Effector CD8-positive, alpha-beta T cell (primary cell): ENCODE data around the gene CMTM8.

ENCODE experiments used
- DNase-seq: peaks from one replicate; lab custom pipeline; 2025; lab: John Stamatoyannopoulos, UW

CMTM8 gene

GRCh38 chr3:32278714-32279113 lies 40.2 kb downstream of the CMTM8 start:
- DNase-seq: no peak

- DNase-seq: no peak
Measured at GRCh38 chr3:32280262-32280910, 41.9 kb downstream of the CMTM8 start.

GRCh38 chr3:32281570-32282106 lies 43.2 kb downstream of the CMTM8 start:
- DNase-seq: no peak

GRCh38 chr3:32282578-32283154 lies 44.2 kb downstream of the CMTM8 start:
- no peak for DNase-seq

- no peak for DNase-seq
Measured at GRCh38 chr3:32283304-32283703, 44.8 kb downstream of the CMTM8 start.

- DNase-seq: no peak
Measured at GRCh38 chr3:32284443-32285212, 46.1 kb downstream of the CMTM8 start.

GRCh38 chr3:32285891-32286290 lies 47.4 kb downstream of the CMTM8 start:
- no peak for DNase-seq

GRCh38 chr3:32288819-32289218 lies 50.3 kb downstream of the CMTM8 start:
- no peak for DNase-seq

GRCh38 chr3:32290619-32291018 lies 52.1 kb downstream of the CMTM8 start:
- no peak for DNase-seq

GRCh38 chr3:32292085-32292796 lies 53.8 kb downstream of the CMTM8 start:
- no peak for DNase-seq

- no peak for DNase-seq
Measured at GRCh38 chr3:32293903-32294302, 55.4 kb downstream of the CMTM8 start.

GRCh38 chr3:32296251-32297204 lies 58.0 kb downstream of the CMTM8 start:
- peak; percentile 36 for DNase-seq

GRCh38 chr3:32297366-32297765 lies 58.9 kb downstream of the CMTM8 start:
- no peak for DNase-seq

GRCh38 chr3:32301426-32301825 lies 62.9 kb downstream of the CMTM8 start:
- DNase-seq: no peak

- DNase-seq: no peak
Measured at GRCh38 chr3:32302601-32303398, 64.3 kb downstream of the CMTM8 start.

- DNase-seq: no peak
Measured at GRCh38 chr3:32303399-32303747, 64.9 kb downstream of the CMTM8 start.

- no peak for DNase-seq
Measured at GRCh38 chr3:32303977-32304881, 65.7 kb downstream of the CMTM8 start.

- no peak for DNase-seq
Measured at GRCh38 chr3:32305361-32305876, 66.9 kb downstream of the CMTM8 start.

GRCh38 chr3:32306072-32306471 lies 67.6 kb downstream of the CMTM8 start:
- no peak for DNase-seq
